Caki2 (cell line): Measurements from ENCODE around the gene COTL1. TPM values are rescaled to one million over a fixed set of nuclear protein-coding genes. Genes with fewer than 3 reads are reported as not detected.

Experiments
- DNase-seq: peaks from one replicate; pipeline ENCODE4 v3.0.0-alpha.2; 2015; ENCODE audit warnings: low read depth
- in situ Hi-C: cut with HindIII; loops from 2 replicates; pipeline ENCODE4 v1.10.0; 2016; ENCODE audit warnings: low sequenced_read_pairs, low pct_unique_long_range_greater_than_20kb, mixed read lengths
- total RNA-seq: library from RNA; depleted of rRNA; stranded (reverse); fragments of >200 nt; shearing (Covaris generic); gene quantifications from 2 replicates; pipeline ENCODE4 v1.2.3, GENCODE V29; 2014; ENCODE audit warnings: low replicate concordance

COTL1 gene
- total RNA-seq, 1 experiment from 2014 or later: 294 TPM

- no peak for DNase-seq
- in situ Hi-C loops: no loop called here
Measured at GRCh38 chr16:84546669-84547545, 71.0 kb downstream of the COTL1 start.

- in situ Hi-C loops: no loop called here
- DNase-seq: no peak
Measured at GRCh38 chr16:84545114-84545737, 72.7 kb downstream of the COTL1 start.

- DNase-seq: peak; percentile 64
- in situ Hi-C loops: no loop called here
Measured at GRCh38 chr16:84544031-84544773, 73.7 kb downstream of the COTL1 start.

- in situ Hi-C loops: no loop called here
- no peak for DNase-seq
Measured at GRCh38 chr16:84543253-84543652, 74.6 kb downstream of the COTL1 start.

- in situ Hi-C loops: no loop called here
- peak; percentile 78 for DNase-seq
Measured at GRCh38 chr16:84541999-84542817, 75.7 kb downstream of the COTL1 start.

- in situ Hi-C loops: no loop called here
- no peak for DNase-seq
Measured at GRCh38 chr16:84540194-84540593, 77.7 kb downstream of the COTL1 start.

- in situ Hi-C loops: no loop called here
Measured at GRCh38 chr16:84538222-84538840, 79.5 kb downstream of the COTL1 start.

GRCh38 chr16:84537491-84538151, 80.3 kb downstream of the COTL1 start:
- no peak for DNase-seq
- in situ Hi-C loops: no loop called here

More at GRCh38 chr16:84538222-84538840, 79.5 kb downstream of the COTL1 start:
- peak; percentile 34 for DNase-seq

- DNase-seq: no peak
- in situ Hi-C loops: no loop called here
Measured at GRCh38 chr16:84535851-84536250, 82.0 kb downstream of the COTL1 start.

- in situ Hi-C loops: no loop called here
- no peak for DNase-seq
Measured at GRCh38 chr16:84535408-84535807, 82.5 kb downstream of the COTL1 start.

- in situ Hi-C loops: no loop called here
- no peak for DNase-seq
Measured at GRCh38 chr16:84534815-84535214, 83.1 kb downstream of the COTL1 start.

- in situ Hi-C loops: no loop called here
- no peak for DNase-seq
Measured at GRCh38 chr16:84532855-84533486, 84.9 kb downstream of the COTL1 start.

- DNase-seq: peak; percentile 97
- in situ Hi-C loops: no loop called here
Measured at GRCh38 chr16:84532291-84532724, 85.6 kb downstream of the COTL1 start.

- in situ Hi-C loops: no loop called here
- peak; percentile 78 for DNase-seq
Measured at GRCh38 chr16:84531671-84532111, 86.2 kb downstream of the COTL1 start.

GRCh38 chr16:84530590-84530989, 87.3 kb downstream of the COTL1 start:
- DNase-seq: no peak
- in situ Hi-C loops: no loop called here

- DNase-seq: no peak
- in situ Hi-C loops: no loop called here
Measured at GRCh38 chr16:84529607-84530006, 88.3 kb downstream of the COTL1 start.

- in situ Hi-C loops: no loop called here
- no peak for DNase-seq
Measured at GRCh38 chr16:84528322-84528721, 89.6 kb downstream of the COTL1 start.
